CD4-positive, alpha-beta T cell treated with Interferon gamma for 1 hour (primary cell): ENCODE measurements around the gene IGF2R.

Experiments
- DNase-seq: peaks from one replicate; pipeline ENCODE4 v3.0.0-alpha.2; 2020

IGF2R gene

DNA sequence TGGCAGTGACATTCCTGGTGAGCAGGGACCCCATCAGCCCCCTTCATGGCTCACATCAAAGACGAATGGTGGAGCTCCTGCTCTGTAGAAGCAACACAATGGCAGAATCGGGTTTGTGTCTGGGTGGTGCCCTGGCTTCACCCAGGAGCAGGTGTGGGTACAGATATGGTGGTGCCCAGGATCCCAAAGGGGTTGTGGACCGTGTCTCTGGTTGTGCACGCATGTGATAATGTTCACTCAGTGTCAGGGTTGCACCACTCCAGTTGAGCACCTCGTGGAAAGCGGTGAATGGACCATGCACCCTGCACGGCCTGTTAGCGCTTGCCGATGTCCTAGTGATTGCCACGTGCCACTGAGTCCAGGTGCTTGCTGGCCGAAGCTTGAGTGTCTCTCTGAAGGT is 63.0 kb downstream of the IGF2R start:
- no peak for DNase-seq

GRCh38 chr6:160032538-160032937 is 63.7 kb downstream of the IGF2R start:
- no peak for DNase-seq

DNA sequence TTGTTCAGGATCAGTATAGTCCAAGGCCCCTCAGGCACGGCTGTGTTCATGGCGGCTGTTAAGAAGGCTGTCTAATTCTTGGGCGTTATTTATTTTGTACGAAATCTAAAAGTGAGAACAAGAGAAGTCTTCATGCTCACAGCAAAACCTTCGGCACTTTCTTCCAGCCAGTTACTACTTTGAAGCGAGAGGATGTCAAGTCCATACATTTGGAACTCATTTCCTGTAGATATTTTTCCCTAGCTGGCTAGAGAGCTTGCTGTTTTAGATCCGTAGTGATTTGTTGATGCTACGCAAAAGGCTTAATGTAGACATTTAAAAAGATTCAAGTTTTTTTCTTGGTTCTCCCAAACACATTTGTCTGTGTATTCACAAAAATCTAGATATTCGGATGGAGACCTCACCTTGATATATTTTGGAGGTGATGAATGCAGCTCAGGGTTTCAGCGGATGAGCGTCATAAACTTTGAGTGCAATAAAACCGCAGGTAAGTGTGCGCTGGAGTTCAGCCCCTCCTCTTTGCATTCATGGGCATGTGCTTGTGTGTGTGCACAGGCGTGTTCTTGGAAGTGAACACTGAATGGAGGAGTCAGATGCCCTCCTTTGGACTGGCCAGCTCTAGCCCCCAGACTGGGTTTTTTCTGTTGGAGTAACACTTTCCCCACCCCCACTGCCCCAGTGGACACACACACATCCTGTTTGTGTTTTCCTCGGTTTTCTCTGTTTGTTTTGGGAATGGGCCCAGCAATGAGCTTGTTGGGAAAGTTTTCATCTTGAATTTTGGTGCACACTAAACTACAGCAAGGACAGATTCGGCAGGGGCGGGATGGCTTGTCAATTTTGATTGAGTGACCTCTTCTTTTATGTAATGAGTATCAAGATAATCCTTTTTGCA is 65.4 kb downstream of the IGF2R start:
- no peak for DNase-seq

DNA sequence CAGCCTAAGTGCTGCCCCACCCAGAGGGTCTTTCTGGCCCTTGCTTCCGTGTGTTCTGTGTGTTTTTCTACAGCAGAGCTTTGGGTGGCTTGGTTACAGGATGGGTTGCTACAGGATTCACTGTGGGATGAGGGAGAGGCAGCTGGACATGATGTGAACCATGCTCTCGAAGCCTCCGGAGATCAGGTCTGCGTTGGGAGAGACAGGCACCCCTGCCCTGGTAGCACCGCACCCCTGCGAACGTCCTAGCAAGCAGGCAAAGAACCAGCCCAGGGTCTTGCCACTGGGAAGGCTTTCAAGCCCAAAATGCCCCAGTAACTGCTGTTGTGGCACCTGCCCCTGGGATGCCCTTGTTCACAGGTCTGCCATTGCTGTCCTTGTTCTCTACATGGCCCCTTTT is 66.4 kb downstream of the IGF2R start:
- no peak for DNase-seq

DNA sequence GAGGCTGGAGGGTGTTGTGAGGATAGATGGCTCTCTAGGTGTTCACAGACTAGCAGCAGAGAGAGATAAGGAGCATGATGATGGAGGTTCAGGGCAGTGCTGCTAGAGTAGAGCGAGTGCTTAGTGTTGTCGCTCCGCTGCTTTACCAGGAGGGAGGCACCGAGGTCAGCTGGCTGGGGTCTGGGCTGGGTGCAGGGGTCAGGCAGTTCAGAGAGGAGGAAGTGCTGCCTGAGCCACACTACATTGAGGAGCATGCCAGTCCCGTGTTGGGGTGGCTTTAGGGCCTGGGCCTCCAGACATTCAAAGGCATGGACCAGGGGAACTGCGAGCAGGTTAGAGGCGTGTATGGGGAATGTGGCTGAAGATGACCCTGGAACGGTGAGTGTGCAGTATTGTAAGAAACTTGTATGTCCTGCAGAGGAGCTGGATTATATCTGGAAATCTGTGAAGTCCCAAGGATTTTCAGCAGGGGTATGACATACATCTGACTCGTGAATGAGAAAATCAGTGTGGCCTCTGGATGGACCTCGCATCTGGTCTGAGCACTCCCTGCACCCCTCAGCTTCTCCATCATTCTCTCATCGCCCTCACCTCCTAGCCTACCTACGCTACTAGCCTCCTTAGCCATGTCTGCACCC is 66.9 kb downstream of the IGF2R start:
- DNase-seq = no peak

- no peak for DNase-seq
These were observed 67.4 kb downstream of the IGF2R start for GRCh38 chr6:160036331-160036695.

- no peak for DNase-seq
These were observed 67.9 kb downstream of the IGF2R start for GRCh38 chr6:160036790-160037206.

DNA sequence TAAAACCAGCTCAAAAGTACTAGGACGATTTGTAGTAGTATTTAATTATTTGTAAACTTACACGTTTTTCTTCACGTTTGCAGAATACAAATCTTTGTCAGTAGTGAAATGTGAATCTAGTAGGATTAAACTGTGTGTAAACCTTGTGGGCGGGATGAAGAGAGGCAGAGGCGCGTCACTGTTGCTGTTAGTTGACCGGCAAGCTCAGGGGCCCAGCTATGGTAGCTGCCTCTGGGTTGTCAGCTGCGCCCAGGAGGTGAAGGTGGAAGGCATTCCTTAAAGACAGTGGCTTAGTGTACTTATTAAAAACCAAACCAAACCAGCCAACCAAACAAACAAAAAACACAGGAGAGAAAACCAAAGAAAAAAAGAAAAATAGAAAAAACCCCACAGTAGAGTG is 69.6 kb downstream of the IGF2R start:
- DNase-seq = no peak

DNA sequence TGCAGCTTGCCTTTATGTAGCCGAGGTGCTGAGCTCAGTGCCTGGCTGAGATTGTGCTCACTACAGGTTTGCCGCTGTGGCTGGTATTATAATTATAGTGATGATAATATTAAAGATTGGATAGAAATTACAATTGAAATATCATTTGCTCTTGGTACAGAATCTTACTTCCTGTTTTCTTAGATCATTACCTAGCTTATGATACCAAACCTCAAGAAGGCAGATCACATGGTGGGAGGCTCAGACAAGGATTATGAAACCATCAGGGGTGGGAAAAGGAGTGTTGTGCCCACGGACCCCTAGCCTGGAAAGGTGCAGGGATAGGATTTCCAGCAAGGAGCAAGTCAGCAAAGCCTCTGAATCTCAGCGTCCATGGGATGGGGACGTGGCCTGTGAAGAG is 70.6 kb downstream of the IGF2R start:
- DNase-seq = no peak

- DNase-seq = no peak
These were observed 71.2 kb downstream of the IGF2R start for GRCh38 chr6:160040055-160040454.

DNA sequence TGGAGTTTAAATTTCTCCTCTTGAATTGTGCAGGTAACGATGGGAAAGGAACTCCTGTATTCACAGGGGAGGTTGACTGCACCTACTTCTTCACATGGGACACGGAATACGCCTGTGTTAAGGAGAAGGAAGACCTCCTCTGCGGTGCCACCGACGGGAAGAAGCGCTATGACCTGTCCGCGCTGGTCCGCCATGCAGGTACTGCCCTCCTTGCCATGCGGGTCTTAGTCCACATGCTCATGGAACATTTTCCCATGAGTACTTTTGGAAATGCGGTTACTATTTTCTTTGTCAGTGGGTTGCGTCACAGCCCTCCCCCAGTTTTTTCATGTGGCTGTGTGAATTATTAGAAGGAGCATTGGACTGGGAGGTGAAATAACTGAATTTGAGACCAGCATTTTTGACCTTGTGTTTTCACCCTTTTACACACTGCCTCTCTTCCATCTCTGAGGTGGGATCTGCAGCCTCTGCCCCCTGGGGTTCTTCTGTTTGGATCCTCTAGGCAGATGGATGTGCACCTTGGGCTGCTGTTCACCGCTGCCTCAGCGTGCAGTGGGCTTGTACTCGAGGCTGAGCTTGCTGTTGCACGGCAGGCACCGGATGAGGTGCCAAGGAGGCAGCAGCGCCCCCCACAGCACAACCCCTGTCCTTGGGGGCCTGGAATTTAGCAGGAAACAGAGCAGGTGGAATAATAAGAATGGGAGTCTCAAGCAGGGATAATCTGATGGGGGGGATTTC is 71.8 kb downstream of the IGF2R start:
- DNase-seq = no peak

DNA sequence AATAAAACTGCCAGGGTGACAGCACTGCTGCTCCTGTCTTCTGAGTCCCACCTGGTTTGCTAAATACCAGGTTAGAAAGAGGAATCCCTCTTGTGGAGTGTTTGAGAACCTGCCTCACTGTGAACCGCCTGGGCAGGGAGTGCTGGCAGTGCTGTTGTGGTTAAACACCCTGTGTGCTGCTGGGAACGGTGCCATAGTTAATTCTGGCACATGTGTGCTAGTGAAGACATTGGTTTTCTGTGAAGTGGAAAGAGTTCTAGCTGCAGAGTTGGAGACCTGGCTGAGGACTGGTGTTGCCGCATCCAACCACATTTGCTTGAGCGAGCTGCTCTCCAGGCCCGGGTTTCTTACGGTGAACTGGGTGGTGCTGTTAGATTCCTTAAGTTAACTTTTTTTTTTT is 72.7 kb downstream of the IGF2R start:
- no peak for DNase-seq

GRCh38 chr6:160042014-160042773 is 73.3 kb downstream of the IGF2R start:
- DNase-seq = no peak

- no peak for DNase-seq
These were observed 74.0 kb downstream of the IGF2R start for GRCh38 chr6:160042788-160043301.

DNA sequence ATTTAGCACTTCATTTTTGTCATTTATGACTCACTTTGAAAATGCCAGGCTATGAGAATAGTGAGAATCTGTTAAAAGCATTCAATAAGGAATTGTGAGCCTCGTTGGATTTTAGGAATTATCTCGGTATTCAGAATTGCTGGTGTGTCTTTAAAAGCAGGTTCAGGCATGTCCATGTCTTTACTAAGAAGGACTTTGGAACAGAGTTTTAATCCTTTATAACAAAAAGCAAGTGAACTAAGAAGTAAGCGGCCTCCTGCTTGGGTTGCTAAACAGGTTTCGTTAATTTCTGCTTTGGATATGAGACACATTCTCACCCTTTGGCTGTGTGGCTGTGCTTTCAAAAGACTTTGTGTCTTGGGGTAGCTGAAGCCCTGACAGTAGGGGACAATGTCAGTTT is 74.9 kb downstream of the IGF2R start:
- no peak for DNase-seq

- DNase-seq = no peak
These were observed 75.8 kb downstream of the IGF2R start for GRCh38 chr6:160044687-160045086.

GRCh38 chr6:160048471-160048870 is 79.6 kb downstream of the IGF2R start:
- no peak for DNase-seq

DNA sequence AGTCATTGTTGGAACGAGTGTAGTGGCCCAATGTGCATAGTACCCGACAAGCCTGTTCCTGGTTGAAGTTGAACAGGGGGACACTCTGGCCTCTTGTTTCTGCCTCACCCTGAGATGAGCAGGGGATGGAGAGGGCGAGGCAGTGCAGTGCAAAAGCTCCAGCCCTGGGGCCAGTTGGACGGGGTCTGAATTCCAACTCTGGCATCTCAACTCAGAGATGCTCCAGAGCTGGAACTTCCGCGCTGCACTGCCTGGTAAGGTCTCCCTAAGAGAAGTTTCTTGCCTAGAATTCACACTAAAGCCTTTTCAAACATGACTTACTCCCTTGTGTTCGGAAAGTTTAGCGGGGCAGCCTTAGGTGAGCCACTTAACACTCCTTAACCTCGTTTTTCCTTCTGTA is 80.5 kb downstream of the IGF2R start:
- no peak for DNase-seq

DNA sequence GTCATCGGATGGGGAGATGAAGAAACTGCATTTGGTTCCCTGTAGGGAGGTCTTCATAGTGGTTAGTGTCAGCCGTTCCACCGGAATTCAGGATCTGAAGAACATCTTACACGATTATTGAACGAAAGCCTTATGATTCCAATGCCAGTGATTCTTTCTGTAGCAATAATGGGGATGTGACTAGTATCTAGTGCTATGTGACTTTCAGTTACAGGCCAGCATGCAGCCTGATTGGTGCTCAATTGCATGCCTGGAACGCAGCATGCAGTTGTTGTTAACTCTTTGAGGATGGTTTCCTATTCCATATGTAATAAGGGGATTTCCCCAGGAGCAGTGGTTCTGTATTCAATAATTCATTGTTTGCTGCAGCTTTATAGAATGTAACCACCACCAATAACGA is 81.1 kb downstream of the IGF2R start:
- no peak for DNase-seq

- DNase-seq = no peak
These were observed 82.5 kb downstream of the IGF2R start for GRCh38 chr6:160051390-160051789.

GRCh38 chr6:160054271-160054670 is 85.4 kb downstream of the IGF2R start:
- no peak for DNase-seq

- no peak for DNase-seq
These were observed 86.0 kb downstream of the IGF2R start for GRCh38 chr6:160054913-160055312.

- DNase-seq = no peak
These were observed 86.5 kb downstream of the IGF2R start for GRCh38 chr6:160055378-160055777.
